NCI-H1436 (cell line): ENCODE measurements around the gene SYS1.

Experiments used
- DNase-seq: peaks from one replicate; lab custom pipeline; 2025; lab: John Stamatoyannopoulos, UW

Gene SYS1

DNA sequence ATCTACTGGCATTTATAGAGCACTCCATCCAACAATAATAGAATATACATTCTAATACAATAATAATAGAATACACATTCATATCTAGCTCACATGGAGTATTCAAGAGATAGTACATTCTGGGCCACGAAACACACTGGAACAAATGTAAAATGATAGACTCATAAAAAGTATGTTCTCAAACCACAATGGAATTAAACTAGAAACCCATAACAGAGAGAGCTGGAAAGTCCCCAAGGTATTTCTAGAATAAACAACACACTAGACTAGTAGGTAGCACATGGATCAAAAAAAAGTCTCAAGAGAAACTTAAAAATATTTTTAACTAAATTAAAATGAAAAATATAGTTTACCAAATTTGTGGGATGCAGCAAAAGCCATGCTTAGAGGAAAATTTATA lies 24.3 kb downstream of the SYS1 start:
- DNase-seq: no peak

DNA sequence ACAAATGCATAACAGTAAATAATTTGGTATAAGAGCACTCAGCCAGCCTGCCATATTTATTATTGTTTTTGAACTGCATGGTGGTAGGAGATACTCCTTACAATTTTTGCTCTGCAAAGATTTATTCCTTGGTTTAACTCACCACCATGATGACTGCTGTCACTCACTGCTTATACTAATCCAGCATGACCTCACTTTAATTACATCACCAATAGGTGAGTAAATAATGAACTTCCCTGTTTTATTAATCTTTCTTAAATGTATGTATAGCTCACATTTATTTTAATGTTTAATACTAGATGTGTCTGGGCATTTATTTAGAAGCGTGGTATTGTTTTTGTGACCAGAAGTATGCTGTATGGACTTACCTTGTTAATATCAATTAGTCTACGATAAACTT lies 28.0 kb downstream of the SYS1 start:
- no peak for DNase-seq

DNA sequence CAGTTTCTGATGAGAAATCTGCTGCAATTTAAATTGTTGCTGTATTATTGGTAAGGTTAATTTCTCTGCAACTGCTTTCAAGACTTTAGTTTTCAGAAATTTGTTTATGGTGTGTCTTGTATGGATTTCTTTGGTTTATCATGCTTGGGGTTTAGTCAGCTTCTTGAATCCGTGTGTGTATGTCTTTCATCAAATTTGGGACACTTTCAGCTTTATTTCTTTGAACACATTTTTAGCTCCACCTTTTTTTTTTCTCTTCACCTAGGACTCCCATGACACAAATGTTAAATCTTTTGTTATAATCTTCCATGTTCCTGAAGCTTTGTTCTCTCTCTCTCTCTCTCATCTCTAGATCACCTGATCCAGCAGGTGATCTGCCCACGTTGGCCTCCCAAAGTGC lies 28.6 kb downstream of the SYS1 start:
- no peak for DNase-seq

DNA sequence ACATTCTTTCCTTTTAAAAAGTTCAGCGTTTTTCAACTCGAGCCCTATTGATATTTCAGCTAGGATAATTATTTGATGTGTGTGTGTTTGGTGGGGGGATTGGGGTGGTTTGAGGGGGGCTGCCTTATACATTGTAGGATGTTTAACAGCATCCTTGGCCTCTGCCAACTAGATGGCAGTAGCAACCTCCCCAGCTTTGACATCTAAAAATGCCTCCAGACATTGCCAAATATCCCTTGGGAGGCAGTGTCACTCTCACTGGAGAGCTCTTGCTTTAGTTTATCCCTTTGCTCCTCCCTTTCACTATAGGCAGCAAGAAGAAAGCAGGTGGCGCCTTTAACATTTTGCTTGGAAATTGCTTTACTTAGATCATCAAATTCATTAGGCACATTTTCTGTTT lies 29.8 kb downstream of the SYS1 start:
- DNase-seq: peak; percentile 6

DNA sequence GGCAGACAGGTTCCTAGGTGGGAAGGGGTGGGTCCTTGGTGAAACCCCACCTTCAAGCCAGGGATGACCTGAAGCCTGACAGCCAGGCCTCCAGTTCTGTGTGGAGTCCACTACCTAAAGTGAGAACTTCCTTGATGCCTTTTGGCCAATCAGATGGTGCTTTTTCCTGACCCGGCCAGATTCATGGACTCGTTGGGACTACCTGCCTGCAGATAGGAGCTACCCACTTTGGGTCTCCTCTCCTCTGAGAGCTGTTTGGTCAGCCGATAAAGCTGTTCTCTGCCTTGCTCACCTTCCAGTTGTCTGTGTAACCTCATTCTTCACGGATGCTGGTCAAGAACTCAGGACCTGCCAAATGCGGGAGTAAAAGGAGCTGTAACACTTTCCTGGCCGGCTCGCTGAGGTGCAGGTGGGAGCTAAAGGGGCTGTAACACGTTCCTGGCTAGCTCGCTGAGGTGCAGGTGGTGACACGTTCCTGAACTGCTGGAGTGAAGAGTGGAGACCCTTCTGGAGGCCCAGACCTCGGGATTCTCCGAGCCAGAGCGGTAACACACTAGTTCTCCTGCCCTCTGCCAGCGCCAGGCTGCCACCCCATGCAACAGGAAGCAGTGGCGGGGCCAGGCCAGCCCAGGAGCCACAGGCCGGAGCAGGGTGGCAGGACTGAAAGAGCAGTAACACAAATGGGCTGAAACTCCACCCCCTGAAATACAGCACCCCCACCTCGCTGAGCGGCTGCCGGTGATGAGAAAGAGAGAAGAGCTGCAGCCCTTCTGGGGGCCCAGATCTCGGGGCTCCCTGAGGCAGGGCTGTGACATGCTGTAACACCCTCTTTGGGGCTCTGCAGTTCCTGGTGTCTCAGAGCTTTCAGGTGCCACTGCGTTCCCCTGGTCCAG lies 31.5 kb downstream of the SYS1 start:
- no peak for DNase-seq

DNA sequence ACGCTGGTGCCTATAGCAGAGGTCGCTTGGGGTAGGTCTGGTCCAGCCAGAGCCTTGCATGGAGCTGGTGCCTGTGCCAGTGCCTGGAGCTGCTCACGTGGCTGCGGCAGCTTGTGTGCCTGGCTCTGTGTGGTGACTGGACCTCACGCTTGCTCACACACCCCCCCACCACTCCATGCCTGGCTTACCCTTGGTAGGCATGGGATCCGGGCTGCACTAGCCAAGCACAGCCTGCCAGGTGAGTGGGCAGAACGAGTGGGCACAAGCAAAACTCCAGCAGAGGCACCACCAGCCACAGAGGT lies 32.1 kb downstream of the SYS1 start:
- DNase-seq: no peak

DNA sequence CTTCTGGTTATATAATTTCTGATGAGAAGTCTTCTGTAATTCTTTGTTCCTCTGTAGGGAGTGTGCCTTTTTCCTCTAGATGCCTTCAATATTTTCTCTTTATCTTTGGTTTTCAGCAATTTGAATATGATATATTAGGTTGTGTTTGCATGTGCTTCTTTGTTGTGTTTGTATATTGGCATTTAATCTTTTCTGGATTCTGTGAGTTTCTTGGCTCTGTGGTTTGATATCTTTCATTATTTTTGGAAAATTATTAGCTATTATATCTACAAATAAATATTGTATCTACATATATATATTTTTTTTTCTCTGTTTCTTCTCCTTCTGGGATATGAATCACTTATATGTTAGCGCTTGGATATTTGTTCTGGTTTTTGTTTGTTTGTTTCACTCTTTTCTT lies 36.1 kb downstream of the SYS1 start:
- DNase-seq: no peak

DNA sequence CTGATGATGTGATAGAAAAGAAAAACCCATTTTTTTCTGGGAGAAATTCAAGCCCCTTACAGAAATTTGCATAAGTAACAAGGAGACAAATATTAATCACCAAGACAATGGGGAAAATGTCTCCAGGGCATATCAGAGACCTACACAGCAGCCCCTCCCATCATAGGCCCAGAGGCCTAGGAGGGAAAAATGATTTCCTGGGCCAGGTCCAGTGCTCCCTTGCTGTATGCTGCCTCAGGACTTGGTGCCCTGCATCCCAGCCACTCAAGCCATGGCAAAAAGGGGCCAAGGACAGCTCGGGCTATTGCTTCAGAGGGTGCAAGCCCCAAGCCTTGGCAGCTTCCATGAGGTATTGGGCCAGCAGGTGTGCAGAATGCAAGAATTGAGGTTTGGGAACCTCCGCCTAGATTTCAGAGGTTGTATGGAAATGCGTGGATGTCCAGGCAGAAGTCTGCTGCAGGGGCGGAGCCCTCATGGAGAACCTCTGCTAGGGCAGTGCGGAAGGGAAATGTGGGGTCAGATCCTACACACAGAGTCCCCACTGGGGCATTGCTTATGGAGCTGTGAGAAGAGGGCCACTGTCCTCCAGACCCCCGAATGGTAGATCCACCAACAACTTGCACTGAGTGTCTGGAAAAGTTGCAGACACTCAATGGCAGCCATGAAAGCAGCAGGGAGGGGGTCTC lies 37.5 kb downstream of the SYS1 start:
- no peak for DNase-seq

DNA sequence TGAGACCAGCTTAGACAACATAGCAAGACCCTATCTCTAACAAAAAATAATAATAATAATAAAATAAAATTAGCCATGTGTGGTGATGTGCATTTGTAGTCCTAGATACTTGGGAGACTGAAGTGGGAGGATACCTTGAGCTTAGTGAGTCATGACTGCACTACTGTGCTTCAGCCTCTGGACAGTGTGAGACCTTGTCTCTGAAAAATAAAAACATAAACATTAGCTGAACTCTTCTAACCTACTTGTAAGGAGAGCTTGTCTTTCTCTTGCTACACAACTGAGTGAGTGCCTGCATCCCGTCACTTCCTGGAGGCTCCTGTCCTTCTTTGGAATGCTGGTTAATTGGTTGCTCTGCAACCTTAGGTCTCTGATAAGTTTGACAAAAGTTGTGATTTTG lies 40.0 kb downstream of the SYS1 start:
- DNase-seq: no peak

DNA sequence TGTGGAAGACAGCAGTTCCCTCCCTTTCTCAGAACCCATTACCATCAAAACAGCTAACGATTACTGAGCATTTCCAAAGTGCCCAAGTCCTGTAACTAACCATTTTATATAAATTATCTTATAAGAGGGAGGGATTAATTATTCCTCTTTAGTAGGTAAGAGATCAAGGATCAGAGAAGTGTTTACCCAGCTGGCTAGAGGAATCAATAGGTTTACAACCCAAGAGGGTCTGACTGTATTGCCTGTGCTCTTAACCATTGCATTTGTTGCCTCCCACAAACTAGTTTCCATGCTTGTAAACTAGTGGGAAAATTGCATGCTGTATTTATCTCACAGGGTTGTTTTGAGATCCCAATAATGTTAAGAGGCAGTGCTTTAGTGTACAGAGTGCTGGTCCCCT lies 41.5 kb downstream of the SYS1 start:
- DNase-seq: peak; percentile 37

DNA sequence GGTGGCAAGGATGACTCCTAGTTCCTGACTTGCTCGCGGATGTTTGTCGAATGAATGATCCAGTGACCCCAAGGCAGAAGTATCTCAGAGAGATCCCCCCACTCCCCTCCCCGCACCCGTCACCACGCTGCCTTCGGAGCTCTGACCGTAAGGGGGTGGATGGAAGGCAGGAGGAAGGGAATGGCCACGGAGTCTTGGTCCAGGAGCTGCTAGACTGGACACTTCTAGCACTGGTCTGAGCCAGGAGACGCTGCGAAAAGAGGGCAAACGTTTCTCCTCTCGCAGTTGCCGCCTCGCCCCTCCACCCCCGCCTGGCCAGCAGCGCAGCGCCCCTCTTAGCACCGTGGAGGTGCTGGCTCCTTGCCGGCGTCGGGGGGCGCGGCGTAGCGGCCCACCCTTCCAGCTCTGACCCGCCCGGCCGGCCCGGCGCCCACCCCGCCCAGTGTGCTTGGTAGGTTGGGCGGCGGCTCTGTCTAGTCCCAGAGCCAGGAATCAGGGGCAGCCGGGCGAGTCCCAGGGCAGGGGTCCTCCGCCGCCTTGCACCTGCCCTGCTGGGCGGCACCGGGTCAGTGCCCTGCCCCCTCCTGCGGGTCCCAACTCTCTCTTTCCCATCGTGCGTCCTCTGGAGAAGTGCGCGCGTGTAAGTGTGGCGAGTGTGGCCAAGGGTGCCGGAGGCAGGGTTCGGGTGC lies 42.8 kb downstream of the SYS1 start:
- DNase-seq: no peak

DNA sequence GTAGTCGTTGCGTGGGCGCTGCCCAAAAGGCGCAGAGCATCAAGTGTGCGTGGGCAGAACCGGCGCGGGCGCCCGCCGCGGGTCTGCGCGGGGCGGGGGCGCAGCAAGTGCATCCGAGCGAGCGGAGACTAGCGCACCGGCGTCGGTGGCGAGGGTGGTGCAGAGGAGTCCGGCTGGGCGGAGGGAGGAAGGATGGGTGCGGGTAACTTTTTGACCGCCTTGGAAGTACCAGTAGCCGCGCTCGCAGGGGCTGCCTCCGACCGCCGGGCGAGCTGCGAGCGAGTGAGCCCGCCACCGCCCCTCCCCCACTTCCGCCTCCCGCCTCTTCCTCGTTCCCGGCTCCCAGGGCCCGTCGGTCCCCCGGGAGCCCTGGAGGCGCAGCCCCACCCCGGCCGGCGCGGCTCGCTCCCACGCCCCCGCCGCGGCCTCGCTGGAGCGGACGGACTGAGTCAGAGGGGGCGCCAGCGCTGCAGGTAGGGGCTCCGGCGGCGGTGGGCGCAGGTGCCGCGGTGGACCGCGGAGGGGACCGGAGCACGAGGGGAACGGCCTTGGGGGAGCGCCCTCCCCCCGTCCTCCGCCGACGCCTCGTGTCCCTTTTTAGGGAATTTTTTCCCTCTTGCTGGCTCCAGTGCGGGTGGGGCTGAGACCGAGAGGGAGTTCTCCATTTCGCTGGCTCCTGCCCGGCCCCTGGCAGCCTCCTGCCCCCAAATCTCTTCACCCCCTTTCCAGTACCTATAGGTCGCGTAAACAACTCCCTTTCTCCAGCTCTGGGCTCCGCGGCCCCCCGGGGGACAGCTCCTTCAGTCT lies 43.5 kb downstream of the SYS1 start:
- peak; percentile 44 for DNase-seq

DNA sequence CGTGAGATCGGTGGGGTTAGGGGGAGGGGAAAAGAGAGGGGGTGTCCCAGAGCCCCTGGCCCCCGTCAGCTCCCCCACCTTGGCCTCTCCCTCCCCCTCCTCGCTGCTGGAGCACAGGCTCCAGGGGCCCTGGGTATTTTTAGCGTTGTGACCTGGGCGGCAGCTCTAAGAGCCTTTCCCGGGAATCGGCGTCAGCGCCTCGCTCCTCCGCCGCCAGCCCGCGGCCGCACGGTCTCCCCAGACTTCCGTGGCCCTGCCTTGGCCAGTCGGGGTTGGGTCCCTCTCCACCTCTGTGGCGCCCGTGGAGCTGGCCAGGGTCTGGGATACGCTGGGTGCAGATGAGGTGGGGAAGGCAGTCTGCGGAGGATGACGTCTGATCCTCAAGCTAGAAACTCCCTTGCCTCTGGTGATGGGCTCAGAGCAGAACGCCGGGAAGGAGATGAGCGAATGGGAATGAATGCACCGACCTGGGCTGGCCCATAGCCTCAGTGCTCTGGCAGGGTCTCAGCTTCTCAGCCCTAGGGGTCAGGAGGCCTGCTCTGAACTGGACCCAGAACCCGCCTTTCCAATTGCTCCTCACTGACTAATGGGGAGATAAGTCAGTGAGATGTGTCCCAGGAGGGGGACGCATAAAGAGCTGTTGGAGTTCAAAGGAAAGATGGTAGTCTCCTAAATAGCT lies 44.2 kb downstream of the SYS1 start:
- DNase-seq: no peak

DNA sequence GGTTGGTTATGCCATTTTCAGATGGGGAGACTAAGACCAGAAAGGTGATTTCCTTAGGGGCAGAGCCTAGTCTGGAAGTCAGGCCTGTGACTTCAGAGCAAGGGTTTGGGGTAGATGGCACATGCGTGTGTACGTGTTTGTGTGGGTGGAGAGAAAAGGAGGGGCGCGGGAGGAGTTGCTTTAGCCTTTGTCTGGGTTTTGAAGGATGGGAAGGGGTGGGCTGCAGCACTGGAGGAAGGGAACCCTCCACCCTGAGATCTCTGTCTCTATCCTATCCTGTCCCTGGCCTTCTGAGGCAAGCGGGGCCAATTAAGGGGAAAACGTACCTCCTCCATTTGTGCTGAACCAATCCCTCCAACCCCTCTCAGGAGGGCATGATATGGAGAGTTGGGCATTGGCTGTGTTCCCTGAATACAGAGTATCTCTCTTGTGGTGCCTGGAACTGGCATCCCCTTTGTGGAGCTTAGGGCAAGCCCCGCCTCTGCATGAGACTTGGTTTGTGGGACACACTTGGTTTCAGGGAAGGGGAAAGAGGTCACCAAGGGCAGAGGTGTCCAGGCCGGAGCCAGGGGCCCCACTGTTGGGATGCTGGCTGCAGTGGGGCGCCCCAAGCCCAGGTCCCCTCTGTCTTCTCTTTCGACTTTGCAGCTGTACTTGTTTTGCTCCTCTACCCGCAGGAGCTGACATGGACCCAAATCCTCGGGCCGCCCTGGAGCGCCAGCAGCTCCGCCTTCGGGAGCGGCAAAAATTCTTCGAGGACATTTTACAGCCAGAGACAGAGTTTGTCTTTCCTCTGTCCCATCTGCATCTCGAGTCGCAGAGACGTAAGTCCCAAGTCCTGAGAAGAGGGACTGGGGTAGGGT lies 45.1 kb downstream of the SYS1 start, which contains the start of gene DBNDD2:
TSS of gene DBNDD2 (plus strand) at position 507 of the 863 bp plus-strand sequence. CDS start at position 686, 179 bp downstream.
- DNase-seq: no peak

DNA sequence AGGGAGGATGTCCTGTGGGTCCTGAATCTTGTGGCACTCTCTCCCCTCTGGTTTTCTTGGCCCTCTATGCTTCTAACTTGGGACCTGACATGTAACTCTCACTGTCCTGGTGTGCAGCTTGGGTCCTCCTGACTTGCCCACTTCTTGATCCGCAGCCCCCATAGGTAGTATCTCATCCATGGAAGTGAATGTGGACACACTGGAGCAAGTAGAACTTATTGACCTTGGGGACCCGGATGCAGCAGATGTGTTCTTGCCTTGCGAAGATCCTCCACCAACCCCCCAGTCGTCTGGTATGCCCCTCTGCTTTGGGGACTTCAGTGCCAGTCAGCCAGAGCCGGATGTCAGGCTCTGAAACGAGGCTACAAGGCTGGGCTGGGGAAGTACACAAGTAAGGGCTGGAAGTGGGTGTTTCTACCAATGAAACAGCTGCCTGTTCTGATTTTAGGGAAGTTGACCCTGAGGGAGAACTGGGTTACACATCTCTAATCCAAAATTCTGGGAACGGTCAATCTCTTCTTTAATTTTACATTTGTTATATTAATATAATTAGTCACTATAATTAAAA lies 45.8 kb downstream of the SYS1 start:
- DNase-seq: no peak

DNA sequence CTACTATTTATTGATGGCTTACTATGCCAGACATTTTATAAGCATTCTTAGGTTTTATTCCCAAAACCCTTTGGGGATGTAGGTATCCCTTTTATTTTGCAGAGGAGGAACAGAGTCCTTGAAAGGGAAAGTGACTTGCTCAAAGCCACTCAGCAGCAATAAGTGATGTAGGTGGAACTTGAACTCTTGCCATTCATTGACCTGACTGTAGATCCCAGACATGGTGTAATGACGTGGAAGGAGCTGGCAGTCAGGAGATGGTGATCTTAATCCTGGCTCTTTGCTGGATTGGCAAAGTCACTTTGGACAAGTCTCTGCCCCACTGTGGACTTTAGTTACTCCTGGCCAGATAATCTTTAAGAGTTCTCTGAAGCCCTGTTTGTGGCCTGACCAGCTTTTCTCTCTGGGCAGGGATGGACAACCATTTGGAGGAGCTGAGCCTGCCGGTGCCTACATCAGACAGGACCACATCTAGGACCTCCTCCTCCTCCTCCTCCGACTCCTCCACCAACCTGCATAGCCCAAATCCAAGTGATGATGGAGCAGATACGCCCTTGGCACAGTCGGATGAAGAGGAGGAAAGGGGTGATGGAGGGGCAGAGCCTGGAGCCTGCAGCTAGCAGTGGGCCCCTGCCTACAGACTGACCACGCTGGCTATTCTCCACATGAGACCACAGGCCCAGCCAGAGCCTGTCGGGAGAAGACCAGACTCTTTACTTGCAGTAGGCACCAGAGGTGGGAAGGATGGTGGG lies 46.7 kb downstream of the SYS1 start:
- no peak for DNase-seq

DNA sequence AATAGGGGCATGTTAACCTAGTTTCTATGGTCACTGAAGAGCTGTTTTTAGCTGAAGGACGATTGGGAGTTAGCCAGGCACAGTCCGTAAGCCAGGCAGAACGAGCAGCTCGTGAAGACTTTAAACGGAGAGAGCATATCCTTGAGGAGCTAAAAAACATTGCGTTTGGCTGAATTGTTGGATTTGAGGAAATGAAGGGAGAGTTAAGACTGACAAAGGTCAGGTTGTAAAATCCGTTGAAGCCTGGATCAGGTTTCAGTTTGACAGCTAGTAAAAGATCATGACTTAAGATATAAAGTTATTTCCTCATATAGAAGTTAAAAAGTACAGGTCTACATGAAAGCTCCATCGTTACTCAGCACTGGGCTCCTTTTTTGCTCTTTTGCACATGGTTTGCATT lies 47.9 kb downstream of the SYS1 start:
- DNase-seq: no peak

DNA sequence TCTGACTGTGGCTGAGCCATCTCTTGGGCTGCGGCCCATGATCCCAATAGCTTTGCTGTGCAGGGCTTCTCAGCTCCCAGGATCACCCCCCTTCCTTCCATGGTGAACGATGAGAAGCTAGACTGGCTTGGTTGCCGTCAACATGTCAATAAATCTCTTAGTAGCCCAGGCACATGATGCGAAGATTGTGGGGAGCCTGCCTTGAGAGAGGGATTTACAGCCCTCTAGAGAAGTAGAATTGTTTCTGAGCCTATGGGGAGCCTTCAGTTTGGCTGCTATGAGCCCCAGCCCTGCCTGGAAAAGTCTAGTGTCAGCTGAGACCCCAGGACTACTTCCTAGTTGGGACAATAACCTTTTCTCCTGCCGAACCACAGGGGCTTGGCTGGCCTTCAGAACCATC lies 49.7 kb downstream of the SYS1 start:
- DNase-seq: no peak

DNA sequence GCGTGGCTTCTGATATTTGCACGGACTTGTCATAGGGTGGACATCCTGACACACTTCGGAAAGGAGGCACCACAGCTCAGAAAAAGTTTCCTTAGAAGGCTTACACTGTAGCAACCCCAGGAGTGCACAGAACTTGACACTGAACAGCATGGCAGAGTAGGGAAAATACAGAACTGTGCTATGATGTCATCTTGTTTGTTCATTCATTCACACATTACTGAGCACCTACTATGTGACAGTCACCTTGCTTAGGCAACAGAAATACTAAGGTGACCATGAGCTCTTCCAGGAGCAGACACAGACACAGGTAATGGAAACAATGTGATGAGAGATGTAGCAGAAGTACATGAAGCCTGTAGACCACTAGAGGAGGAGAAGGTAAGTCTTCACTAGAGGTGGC lies 50.5 kb downstream of the SYS1 start:
- no peak for DNase-seq
